Common myeloid progenitor, CD34-positive (primary cell): ENCODE results near the gene COL15A1. TPM values are rescaled to one million over a fixed set of nuclear protein-coding genes. Genes with fewer than 3 reads are reported as not detected.
A peak's percentile ranks its signal among the peaks of the same experiment; 100 is the strongest.

Experiments used
- CTCF ChIA-PET: fragments of 350-600 bp; sonication (Branson Sonifier 250); formaldehyde crosslinking; loops from one replicate; lab custom pipeline; 2021; ENCODE audit warnings: antibody characterized with exemption; lab: Charles Lee
- POLR2A ChIA-PET: fragments of 350-600 bp; sonication (Branson Sonifier 250); formaldehyde crosslinking; loops from one replicate; lab custom pipeline; 2021; ENCODE audit warnings: antibody characterized with exemption; lab: Charles Lee
- DNase-seq, 3 donors: peaks; one replicate each; pipeline versions ENCODE4 v3.0.0 to v3.0.0-alpha.2; 2013
- H3K27ac ChIP-seq, 2 experiments: 1 replicate in 1 of 2; 2 replicates in 1 of 2; pipeline ENCODE4 v1.7.0; 2013; ENCODE audit warnings: inconsistent platforms in 2 of 2, low read length in 2 of 2, mild to moderate bottlenecking in 2 of 2, low read depth in 1 of 2, moderate library complexity in 1 of 2; ENCODE audit not compliant: severe bottlenecking in 2 of 2, insufficient read depth in 1 of 2, poor library complexity in 1 of 2
- H3K27me3 ChIP-seq, 5 experiments: replicated peaks in 2 of 5; 1 replicate in 3 of 5; 2 replicates in 2 of 5; pipeline versions ENCODE4 v1.6.1 to v1.7.0; 2013; ENCODE audit warnings: low read length in 4 of 5, mild to moderate bottlenecking in 2 of 5, moderate library complexity in 2 of 5, inconsistent platforms in 1 of 5; ENCODE audit not compliant: insufficient read depth in 5 of 5, control insufficient read depth in 4 of 5
- H3K36me3 ChIP-seq, 4 experiments: 1 replicate in 2 of 4; 2 replicates in 2 of 4; pipeline versions ENCODE4 v1.6.1 to v1.7.0; 2013; ENCODE audit warnings: low read length in 3 of 4, control low read depth in 1 of 4, mild to moderate bottlenecking in 1 of 4; ENCODE audit not compliant: control insufficient read depth in 4 of 4, insufficient read depth in 4 of 4
- H3K4me1 ChIP-seq, 4 experiments: 1 replicate in 3 of 4; 2 replicates in 1 of 4; pipeline versions ENCODE4 v1.6.1 to v1.7.1; 2013; ENCODE audit warnings: low read length in 3 of 4, mild to moderate bottlenecking in 3 of 4, control low read depth in 1 of 4, inconsistent platforms in 1 of 4, moderate library complexity in 1 of 4; ENCODE audit not compliant: control insufficient read depth in 4 of 4, insufficient read depth in 4 of 4; ENCODE audit errors: control extremely low read depth in 1 of 4
- H3K4me3 ChIP-seq, 7 experiments: 1 replicate in 4 of 7; 2 replicates in 3 of 7; pipeline versions ENCODE4 v1.5.1 to v1.7.0; 2013; ENCODE audit warnings: mild to moderate bottlenecking in 7 of 7, low read length in 6 of 7, moderate library complexity in 6 of 7, inconsistent platforms in 2 of 7, low read depth in 2 of 7, control low read depth in 1 of 7; ENCODE audit not compliant: insufficient read depth in 4 of 7, control insufficient read depth in 1 of 7; ENCODE audit errors: extremely low read depth in 1 of 7
- H3K9me3 ChIP-seq, 5 experiments: 1 replicate in 4 of 5; 2 replicates in 1 of 5; pipeline versions ENCODE4 v1.6.1 to v1.7.1; 2013; ENCODE audit warnings: low read length in 4 of 5, mild to moderate bottlenecking in 2 of 5, inconsistent platforms in 1 of 5, low read depth in 1 of 5, moderate library complexity in 1 of 5; ENCODE audit not compliant: control insufficient read depth in 4 of 5, insufficient read depth in 2 of 5; ENCODE audit errors: control extremely low read depth in 1 of 5
- WGBS: methylation state at CpG from one replicate; pipeline ENCODE4 v1.1.5; 2013; ENCODE audit not compliant: insufficient coverage; 5-methylcytosine and 5-hydroxymethylcytosine counted together
- polyA plus RNA-seq: library from polyadenylated mRNA; unstranded; fragments of 120-200 nt; gene quantifications from one replicate; pipeline ENCODE4 v1.2.1, GENCODE V29; 2013

Gene COL15A1
- not detected for polyA plus RNA-seq

- Histone ChIP-seq H3K27ac (no peak within 1 kb of the TSS), H3K4me3 (peak within 1 kb of the TSS; percentile 2 to 68 (median 26)), H3K4me1 (peaks cover 0 to 12% (median 11%) of the 10 kb centered on the region in 4 experiments), H3K9me3 (no peaks in the 10 kb centered on the region), H3K36me3 (no peaks in the 10 kb centered on the region), H3K27me3 (peaks cover 22 to 76% (median 44%) of the 10 kb centered on the region in 5 experiments)
- CTCF ChIA-PET, result interaction anchor here (1.8 kb wide), 1 partner anchor 20 kb away, joined by 3 read pairs; no protein-coding TSS in a partner anchor
- peak in 1 of 3 donors; percentile 11 for DNase-seq
- under 1% methylated on average over 54 of the region's 58 CpGs for WGBS
- POLR2A ChIA-PET, result no interaction called here
Measured at GRCh38 chr9:98943682-98944056, at the start of gene COL15A1. Gene COL15A1 (plus strand): TSS chr9:98943907. CDS start chr9:98944062, 155 bp downstream.

GRCh38 chr9:98894171-98894570 is 49.5 kb upstream of the COL15A1 start:
- peaks cover 0 to under 1% (median under 1%) of the 10 kb centered on the region in 4 experiments for H3K4me1 ChIP-seq
- no peaks in the 10 kb centered on the region for H3K27me3 ChIP-seq
- H3K9me3 ChIP-seq, result peaks cover 0 to 13% (median 3%) of the 10 kb centered on the region in 5 experiments
- no peaks in the 10 kb centered on the region for H3K36me3 ChIP-seq
- WGBS, result no CpG with 5 or more reads among the region's 3 CpGs
- DNase-seq, result no peak
- H3K4me3 ChIP-seq, result no peak overlapping the region
- ChIA-PET POLR2A (no interaction called here), CTCF (no interaction called here)
- no peak overlapping the region for H3K27ac ChIP-seq

DNA sequence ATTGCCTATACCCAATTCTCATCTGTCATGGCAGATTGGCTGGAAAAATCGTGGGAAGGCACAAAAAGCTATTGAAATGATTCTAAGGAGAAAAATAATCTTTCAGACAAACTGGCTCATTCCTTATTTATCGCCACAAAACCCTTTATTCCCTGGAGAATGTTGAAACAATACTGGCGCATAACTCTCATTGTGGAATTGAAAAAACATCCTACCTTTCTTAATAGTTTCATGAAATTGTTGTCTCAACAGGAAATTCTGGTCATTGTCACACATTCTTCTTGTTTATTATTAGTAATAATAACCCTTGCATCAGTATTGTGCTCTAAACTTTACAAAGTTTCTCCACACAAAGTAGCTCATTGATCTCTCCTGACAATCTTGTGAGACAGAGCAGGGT is 48.9 kb upstream of the COL15A1 start:
- no peak for DNase-seq
- Histone ChIP-seq H3K4me1 (peaks cover 0 to 7% (median 6%) of the 10 kb centered on the region in 4 experiments), H3K4me3 (no peak overlapping the region), H3K27me3 (no peaks in the 10 kb centered on the region), H3K27ac (no peak overlapping the region), H3K36me3 (no peaks in the 10 kb centered on the region), H3K9me3 (peaks cover 0 to 13% (median 3%) of the 10 kb centered on the region in 5 experiments)
- ChIA-PET CTCF (no interaction called here), POLR2A (no interaction called here)
- WGBS, result 100% methylated on average over 1 of the region's 3 CpGs

- CTCF ChIA-PET, result no interaction called here
- 95% methylated on average over 2 of the region's 2 CpGs for WGBS
- DNase-seq, result no peak
- no peaks in the 10 kb centered on the region for H3K27me3 ChIP-seq
- no peak overlapping the region for H3K27ac ChIP-seq
- H3K36me3 ChIP-seq, result no peaks in the 10 kb centered on the region
- H3K4me3 ChIP-seq, result no peak overlapping the region
- H3K9me3 ChIP-seq, result peaks cover 0 to 13% (median 3%) of the 10 kb centered on the region in 5 experiments
- POLR2A ChIA-PET, result no interaction called here
- peaks cover 0 to 10% (median 7%) of the 10 kb centered on the region in 4 experiments for H3K4me1 ChIP-seq
Measured at GRCh38 chr9:98896632-98897031, 47.1 kb upstream of the COL15A1 start.

DNA sequence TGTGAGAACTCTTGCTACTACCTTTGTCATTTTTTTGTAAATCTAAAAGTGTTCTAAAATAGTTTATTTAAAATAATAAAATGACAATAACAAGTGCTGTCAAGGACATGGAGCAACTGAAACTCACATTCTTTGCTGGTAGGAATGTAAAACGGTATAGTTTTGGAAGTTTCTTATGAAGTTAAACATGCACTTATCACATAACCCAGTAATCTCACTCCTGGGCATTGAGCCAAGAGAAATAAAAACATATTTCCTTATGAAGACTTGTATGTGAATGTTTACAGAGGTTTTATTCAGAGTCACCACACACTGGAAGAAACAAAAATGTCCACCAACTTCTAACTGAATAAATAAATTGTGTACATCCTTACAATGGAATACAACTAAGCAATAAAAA is 46.0 kb upstream of the COL15A1 start:
- no peak for DNase-seq
- POLR2A ChIA-PET, result no interaction called here
- Histone ChIP-seq H3K9me3 (peaks cover 0 to 13% (median 3%) of the 10 kb centered on the region in 5 experiments), H3K4me1 (peaks cover 0 to 10% (median 7%) of the 10 kb centered on the region in 4 experiments), H3K27ac (no peak overlapping the region), H3K27me3 (no peaks in the 10 kb centered on the region), H3K36me3 (no peaks in the 10 kb centered on the region), H3K4me3 (no peak overlapping the region)
- no CpG with 5 or more reads among the region's 1 CpG for WGBS
- CTCF ChIA-PET, result no interaction called here

DNA sequence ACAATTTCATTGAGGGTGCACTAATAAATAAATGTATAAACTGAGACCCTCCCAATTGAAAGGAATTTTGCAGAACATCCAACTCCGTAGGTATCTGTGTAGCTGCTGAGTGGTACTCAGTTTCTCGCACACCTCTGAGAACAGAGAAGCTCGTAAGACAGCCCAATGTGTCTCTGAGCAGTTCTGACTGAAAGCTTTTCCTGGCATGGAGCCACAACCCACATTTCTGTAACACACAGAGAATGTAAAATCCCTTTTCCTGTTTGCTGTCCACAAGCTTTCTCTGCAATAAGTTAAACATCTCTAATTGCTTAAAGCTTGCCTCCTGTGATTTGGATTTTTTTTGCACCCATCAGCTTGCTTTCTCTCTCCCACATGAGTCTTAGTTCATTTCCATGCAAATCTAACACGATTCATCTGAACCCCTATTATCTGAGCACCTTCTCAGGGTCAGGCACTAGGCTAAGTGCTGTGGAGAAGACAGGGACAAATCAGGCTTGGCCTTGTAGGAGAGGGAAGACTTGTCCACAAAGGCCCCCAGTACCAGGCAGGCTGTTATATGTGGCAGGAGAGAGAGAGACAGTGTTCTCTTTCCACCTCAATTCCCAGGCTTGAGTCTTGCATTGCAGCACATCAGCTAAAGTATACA is 44.2 kb upstream of the COL15A1 start:
- peaks cover 0 to 13% (median 3%) of the 10 kb centered on the region in 5 experiments for H3K9me3 ChIP-seq
- DNase-seq, result peak; percentile 30 to 82 (median 77)
- H3K4me1 ChIP-seq, result peaks cover 0 to 10% (median 7%) of the 10 kb centered on the region in 4 experiments
- no peak overlapping the region for H3K4me3 ChIP-seq
- no peaks in the 10 kb centered on the region for H3K27me3 ChIP-seq
- no peaks in the 10 kb centered on the region for H3K36me3 ChIP-seq
- H3K27ac ChIP-seq, result no peak overlapping the region
- POLR2A ChIA-PET, result interaction anchor here (0.6 kb wide), 2 partner anchors 1023 to 1443 kb away, joined by 5 to 8 read pairs; no protein-coding TSS in a partner anchor
- WGBS, result 11% methylated on average over 3 of the region's 4 CpGs
- CTCF ChIA-PET, result interaction anchor here (1.0 to 1.1 kb wide), 2 partner anchors 76 to 99 kb away, joined by 3 read pairs; no protein-coding TSS in a partner anchor

- H3K27ac ChIP-seq, result no peak overlapping the region
- ChIA-PET CTCF (interaction anchor here (1.1 kb wide), 1 partner anchor 98 kb away, joined by 3 read pairs; no protein-coding TSS in a partner anchor), POLR2A (no interaction called here)
- no peaks in the 10 kb centered on the region for H3K36me3 ChIP-seq
- no peak for DNase-seq
- H3K27me3 ChIP-seq, result no peaks in the 10 kb centered on the region
- no peak overlapping the region for H3K4me3 ChIP-seq
- WGBS, result 95% methylated on average over 4 of the region's 5 CpGs
- peaks cover 0 to 10% (median 7%) of the 10 kb centered on the region in 4 experiments for H3K4me1 ChIP-seq
- peaks cover 0 to 13% (median 3%) of the 10 kb centered on the region in 5 experiments for H3K9me3 ChIP-seq
Measured at GRCh38 chr9:98900244-98900643, 43.5 kb upstream of the COL15A1 start.
